IPS-15b (cell line): ENCODE data around the gene ABO.
"Not testable (repeated sequence)": the region's sequence is repeated elsewhere in the genome, so short reads cannot be mapped to it uniquely, and the experiment has no call there.

Experiments used
- H3K27me3 ChIP-seq: one replicate; pipeline ENCODE4 v1.6.1; 2013; ENCODE audit warnings: low read length; ENCODE audit not compliant: control insufficient read depth, insufficient read depth
- H3K36me3 ChIP-seq: one replicate; pipeline ENCODE4 v1.6.1; 2013; ENCODE audit warnings: low read length; ENCODE audit not compliant: control insufficient read depth, insufficient read depth
- H3K4me1 ChIP-seq: one replicate; pipeline ENCODE4 v1.6.1; 2013; ENCODE audit warnings: mild to moderate bottlenecking, low read length; ENCODE audit not compliant: control insufficient read depth, insufficient read depth
- H3K4me3 ChIP-seq: one replicate; pipeline ENCODE4 v1.5.1; 2013; ENCODE audit warnings: low read depth, low read length
- H3K9ac ChIP-seq: one replicate; pipeline ENCODE4 v1.6.1; 2013; ENCODE audit warnings: low read depth, mild to moderate bottlenecking, low read length
- H3K9me3 ChIP-seq: one replicate; pipeline ENCODE4 v1.6.1; 2013; ENCODE audit warnings: mild to moderate bottlenecking, low read length; ENCODE audit not compliant: control insufficient read depth, insufficient read depth

Gene ABO

DNA sequence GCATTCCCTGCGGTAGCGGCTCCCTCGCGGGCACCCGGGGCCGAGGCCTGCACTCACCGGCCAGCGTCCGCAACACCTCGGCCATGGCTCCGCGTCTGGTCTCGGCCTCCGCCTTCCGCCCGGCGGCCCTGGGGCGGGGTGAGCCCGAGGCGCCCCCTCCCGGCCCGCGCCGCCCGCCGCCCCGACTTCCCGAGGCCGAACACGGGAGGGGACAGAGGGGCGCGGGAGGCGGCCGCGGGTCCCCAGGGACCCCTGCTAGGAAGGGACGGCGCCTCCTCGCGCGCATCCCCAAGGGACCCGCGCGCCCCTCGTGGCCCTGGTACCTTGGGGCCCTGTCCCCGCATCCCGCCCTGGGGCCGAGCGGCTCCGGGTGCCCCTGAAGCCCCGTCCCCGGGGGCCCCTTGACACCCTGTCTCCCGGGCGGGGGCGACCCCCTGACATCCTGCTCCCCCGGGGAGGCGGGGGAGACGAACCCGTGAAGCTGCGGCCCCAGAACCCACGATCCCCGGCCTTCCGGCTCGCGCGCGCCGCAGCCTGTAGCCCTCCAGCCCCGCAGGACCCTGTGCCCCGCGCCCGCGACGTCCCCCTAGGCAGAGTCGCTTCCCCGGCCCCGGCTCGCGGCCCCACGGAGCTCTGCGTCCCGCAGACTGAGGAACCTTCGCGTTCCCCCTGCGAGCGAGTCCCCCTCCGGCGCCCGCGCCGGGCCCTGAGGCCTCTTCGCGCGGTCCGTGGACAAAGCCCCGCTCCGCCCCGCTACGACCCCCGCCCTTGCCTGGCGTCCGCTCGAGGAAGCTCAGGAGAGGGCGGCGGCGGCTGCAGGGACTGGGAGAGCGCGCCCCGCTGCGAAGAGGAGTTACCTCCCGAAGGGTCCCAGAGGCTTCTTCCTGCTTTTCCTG lies at the start of gene ABO:
ABO (minus strand) TSS at position 97 of the 896 bp plus-strand sequence.
- Histone ChIP-seq H3K9me3 (peaks cover 3% of the 10 kb centered on the region), H3K9ac (no peak within 1 kb of the TSS), H3K4me1 (no peaks in the 10 kb centered on the region), H3K27me3 (peaks cover 57% of the 10 kb centered on the region), H3K4me3 (peak within 1 kb of the TSS; percentile 49), H3K36me3 (no peaks in the 10 kb centered on the region)

DNA sequence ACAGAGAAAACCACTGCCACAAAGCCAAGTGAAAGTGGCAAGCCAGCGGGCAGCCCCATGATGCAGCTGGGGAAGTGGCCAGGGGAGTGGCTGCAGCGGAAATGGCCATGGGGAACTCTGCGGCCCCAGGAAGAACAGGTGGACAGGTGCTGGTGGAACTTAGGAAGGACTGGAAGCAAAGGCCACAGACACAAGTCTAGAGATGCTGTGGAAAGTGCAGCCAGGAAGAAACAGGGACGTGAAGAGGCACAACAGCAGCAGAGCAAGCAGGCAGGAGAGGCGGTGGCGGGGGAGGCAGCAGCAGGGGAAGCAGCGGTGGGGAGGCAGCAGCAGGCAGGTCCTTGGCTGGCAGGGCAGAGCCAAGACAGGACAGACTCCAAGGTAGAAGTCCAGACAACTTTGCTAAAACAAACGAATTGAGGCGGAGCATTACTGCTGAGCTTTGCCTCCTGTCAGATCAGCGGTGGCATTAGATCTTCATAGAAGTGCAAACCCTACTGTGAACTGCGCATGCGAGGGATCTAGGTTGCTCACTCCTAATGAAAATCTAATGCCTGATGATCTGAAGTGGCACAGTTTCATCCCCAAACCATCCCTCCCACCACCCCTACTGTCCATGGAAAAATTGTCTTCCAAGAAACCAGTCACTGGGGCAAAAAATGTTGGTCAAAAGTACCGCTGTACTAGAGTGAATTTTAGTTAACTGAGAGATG lies 49.1 kb upstream of the ABO start:
- Histone ChIP-seq H3K36me3 (no peaks in the 10 kb centered on the region), H3K9me3 (no peaks in the 10 kb centered on the region), H3K27me3 (no peaks in the 10 kb centered on the region)

DNA sequence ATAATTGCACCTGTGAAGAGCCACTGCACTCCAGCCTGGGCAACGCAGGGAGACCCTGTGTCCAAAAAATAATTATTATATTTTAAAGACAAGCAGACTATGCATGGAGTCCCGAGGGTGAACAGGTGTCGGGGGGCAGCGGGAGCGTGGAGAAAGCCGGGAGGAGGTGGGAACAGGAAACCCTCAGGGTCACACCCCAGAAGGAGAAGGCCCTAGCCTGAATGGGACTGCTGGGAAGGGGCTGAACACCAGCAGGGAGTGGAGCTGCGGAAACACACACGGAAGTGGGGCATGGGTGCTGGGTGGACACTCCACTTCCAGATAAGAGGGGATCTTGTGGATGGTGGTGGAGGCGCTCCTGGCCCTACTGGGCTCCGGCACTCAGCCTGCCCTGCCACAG lies 48.2 kb upstream of the ABO start:
- no peaks in the 10 kb centered on the region for H3K27me3 ChIP-seq
- H3K9me3 ChIP-seq: no peaks in the 10 kb centered on the region
- no peak overlapping the region for H3K4me3 ChIP-seq
- no peaks in the 10 kb centered on the region for H3K36me3 ChIP-seq
- no peaks in the 10 kb centered on the region for H3K4me1 ChIP-seq
- no peak overlapping the region for H3K9ac ChIP-seq

More for the DNA sequence above, 49.1 kb upstream of the ABO start:
- Histone ChIP-seq H3K9ac (no peak overlapping the region), H3K4me1 (no peaks in the 10 kb centered on the region), H3K4me3 (no peak overlapping the region)

DNA sequence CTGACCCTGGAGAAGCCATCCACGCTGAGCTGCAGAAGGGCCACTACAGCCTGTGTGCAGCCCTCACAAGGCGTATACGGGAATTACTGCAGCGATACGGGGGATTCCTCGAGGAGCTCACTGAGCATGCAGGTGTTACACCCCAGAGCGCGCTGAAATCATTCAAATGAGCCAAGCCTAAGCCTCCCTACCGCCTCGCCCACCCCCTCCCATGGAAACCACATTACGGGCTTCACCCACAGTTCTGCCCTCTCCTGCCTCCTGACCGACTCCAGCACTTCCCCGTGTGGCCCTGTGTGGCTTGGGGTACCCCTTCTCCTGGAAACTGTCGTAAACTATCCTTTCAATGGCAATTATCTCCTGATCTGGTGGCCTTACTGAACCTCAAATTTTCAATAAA lies 47.7 kb upstream of the ABO start:
- Histone ChIP-seq H3K4me3 (no peak overlapping the region), H3K4me1 (no peaks in the 10 kb centered on the region), H3K9ac (no peak overlapping the region), H3K36me3 (no peaks in the 10 kb centered on the region), H3K27me3 (no peaks in the 10 kb centered on the region), H3K9me3 (no peaks in the 10 kb centered on the region)

DNA sequence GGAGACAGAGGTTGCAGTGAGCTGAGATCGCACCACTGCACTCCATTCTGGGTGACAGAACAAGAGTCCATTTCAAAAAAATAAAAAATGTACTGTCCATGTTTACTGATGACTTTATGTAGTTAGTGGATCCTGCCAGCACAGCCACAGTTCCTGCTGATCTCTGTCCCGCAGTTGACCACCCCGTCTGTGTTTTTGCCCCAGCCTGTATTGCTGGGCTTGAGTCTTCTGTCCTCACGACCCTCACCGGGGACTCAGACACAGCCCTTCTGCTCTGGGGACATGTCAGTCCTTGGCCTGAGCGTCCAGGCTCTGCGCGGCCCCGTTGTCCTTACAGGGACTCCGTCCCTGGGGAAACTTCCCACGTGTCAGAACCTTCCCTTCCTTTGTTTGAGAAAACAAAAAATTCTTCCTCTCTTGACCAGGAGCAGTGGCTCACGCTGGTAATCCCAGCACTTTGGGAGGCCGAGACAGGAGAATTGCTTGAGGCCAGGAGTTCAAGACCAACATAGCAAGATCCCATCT lies 46.5 kb upstream of the ABO start:
- no peaks in the 10 kb centered on the region for H3K27me3 ChIP-seq
- H3K4me1 ChIP-seq: no peaks in the 10 kb centered on the region
- H3K9me3 ChIP-seq: no peaks in the 10 kb centered on the region
- H3K4me3 ChIP-seq: no peak overlapping the region
- H3K9ac ChIP-seq: no peak overlapping the region
- no peaks in the 10 kb centered on the region for H3K36me3 ChIP-seq

DNA sequence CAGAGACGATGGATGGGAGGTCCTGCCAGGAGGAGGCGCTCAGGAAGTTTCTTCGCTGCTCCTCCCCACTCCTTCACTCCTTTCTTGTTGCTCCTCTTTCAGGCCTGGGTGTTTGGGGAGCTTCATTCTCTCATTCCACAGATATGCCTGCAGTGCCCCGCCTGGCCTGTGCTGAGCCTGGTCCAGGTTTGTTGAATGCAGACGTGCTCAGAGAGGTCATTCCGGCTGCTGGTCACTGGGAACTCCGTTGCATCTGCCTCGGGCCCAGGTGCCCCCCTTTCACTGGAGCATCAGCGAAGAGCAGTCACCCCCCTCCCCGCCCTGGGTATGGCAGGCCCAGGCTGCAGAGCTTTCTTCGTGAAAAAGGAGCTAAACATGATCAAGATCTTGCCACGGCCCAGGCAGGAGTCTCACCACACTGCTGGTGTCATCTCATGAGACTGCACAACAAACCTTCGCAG lies 45.5 kb upstream of the ABO start:
- no peak overlapping the region for H3K4me3 ChIP-seq
- no peaks in the 10 kb centered on the region for H3K36me3 ChIP-seq
- H3K4me1 ChIP-seq: no peaks in the 10 kb centered on the region
- H3K9ac ChIP-seq: no peak overlapping the region
- no peaks in the 10 kb centered on the region for H3K9me3 ChIP-seq
- H3K27me3 ChIP-seq: no peaks in the 10 kb centered on the region

DNA sequence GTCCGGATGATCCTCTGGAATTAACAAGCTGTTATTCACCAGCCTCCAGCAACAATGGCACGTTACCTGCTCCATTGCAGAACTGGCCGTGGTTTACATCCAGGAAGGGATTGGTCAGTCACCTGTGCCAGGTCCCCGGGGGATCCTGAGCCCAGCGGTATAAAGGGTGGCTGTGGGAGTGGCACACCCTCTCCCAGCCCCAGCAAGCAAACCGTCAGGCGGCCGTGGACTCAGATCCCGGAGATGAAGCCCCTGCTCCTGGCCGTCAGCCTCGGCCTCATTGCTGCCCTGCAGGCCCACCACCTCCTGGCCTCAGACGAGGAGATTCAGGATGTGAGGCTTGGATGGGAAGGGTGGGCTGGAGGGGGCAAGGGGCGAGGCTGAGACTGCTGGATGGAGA lies 42.5 kb upstream of the ABO start:
- H3K4me3 ChIP-seq, H3K9ac ChIP-seq, H3K9me3 ChIP-seq, H3K36me3 ChIP-seq, H3K4me1 ChIP-seq, H3K27me3 ChIP-seq: not testable (repeated sequence)

DNA sequence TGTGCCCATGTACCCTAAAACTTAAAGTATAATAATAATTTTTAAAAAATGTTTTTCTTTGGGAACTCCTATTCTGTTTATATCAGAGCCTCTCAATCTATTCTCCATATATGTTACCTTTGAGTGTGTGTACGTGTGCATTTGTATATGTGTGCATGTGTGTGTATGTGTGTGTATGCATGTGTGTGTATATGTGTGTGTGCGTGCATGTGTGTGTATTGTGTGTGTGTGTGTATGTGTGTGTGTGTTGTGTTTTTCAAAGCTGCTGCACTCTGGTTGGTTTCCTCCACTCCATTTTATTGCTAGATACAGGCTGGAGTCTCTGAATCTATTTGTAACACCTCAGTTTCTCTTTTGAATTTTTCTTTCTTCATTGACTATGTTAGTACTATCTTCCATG lies 41.0 kb upstream of the ABO start:
- Histone ChIP-seq H3K4me1 (no peaks in the 10 kb centered on the region), H3K4me3 (no peak overlapping the region), H3K36me3 (no peaks in the 10 kb centered on the region), H3K9me3 (no peaks in the 10 kb centered on the region), H3K27me3 (no peaks in the 10 kb centered on the region), H3K9ac (no peak overlapping the region)

DNA sequence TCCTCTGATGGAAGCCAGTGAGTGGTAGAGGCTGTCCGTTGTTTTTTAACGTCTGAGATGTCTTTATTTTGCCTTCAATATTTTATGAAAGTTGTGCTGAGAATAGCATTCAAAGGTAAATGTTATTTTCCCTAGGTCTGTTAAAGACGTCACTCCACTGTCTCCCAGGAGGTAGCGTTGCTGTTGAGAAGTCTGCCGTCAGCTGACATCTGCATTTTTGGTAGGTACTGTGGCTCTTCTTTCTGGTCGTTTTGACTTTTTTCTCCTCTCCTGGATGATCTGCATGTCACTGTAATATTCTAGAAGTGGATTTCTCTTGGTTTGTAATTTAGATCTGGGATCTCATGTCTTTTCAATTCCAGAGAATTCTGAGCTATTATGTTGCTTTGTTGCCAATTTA lies 34.6 kb upstream of the ABO start:
- Histone ChIP-seq H3K27me3 (no peaks in the 10 kb centered on the region), H3K4me1 (no peaks in the 10 kb centered on the region), H3K4me3 (no peak overlapping the region), H3K9ac (no peak overlapping the region), H3K9me3 (no peaks in the 10 kb centered on the region), H3K36me3 (no peaks in the 10 kb centered on the region)

DNA sequence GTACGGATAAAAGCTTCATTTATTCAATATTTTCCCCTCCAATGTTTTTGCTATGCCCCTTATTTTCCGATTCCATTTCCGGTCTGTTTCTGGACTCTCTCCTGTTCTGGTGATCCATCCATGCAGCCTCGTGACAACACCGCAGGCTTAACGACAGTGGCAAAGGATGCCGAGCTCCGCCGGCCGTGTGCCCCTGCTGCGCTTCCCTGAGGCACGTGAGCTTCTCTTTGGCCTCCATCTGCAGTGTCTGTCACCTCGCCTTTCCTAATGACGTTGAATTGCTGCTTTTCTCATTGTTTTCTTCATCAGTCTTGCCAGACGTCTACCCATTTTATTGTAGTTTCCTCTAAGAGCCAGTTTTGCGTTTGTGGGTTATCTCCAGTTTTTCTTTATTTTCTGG lies 32.3 kb upstream of the ABO start:
- Histone ChIP-seq H3K4me1 (no peaks in the 10 kb centered on the region), H3K9me3 (no peaks in the 10 kb centered on the region), H3K9ac (no peak overlapping the region), H3K27me3 (no peaks in the 10 kb centered on the region), H3K4me3 (no peak overlapping the region), H3K36me3 (no peaks in the 10 kb centered on the region)

DNA sequence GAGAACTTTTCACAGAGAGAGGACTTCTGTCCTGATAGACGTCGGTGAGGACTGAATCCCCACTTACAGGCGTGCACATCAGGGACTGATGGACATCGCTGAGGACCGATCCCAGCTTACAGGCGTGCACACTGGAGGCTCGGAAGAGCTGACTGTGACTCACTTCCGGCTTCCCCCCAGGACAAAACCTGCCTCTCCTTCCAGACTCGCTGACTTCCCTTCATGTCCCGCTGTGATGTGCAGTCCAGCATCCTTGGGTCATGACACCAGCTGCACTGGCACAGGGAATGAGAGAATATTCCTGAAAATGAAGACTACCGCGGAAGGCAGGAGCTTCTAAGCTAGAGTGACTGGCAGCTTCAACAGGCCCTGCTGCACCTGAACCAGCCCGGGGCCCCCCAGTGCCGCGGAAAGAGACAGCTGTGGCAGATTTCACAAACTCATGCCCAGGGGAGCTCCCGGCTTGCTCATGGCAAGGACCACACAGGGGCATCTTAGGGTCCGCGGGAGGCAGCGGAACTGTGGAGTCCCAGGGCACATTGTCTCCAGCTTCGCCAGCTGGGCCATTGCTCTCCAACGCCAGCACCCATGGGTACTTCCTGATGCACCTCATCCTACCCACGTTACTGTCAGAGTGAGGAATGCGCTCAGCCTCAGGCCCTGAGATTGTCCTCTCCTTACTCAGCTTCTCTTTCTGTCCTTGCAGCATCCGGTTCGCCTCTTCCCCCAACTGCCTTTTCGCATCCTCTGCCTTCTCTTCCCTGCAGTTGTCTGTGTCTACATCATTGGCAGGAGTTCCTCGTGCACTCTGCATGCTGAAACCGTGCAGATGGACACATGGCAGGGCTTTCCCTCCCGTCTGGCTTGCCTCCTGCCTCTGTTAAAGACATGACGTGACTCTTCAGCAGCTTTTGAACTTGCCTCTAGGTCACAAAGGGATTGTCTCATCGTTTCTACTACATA lies 31.5 kb upstream of the ABO start:
- Histone ChIP-seq H3K4me3 (no peak overlapping the region), H3K9ac (no peak overlapping the region), H3K36me3 (no peaks in the 10 kb centered on the region), H3K27me3 (no peaks in the 10 kb centered on the region), H3K9me3 (no peaks in the 10 kb centered on the region), H3K4me1 (no peaks in the 10 kb centered on the region)
